GM19463 (cell line): Measurements from ENCODE around the gene ZC3H12C.
"Not testable (repeated sequence)": the region's sequence is repeated elsewhere in the genome, so short reads cannot be mapped to it uniquely, and the experiment has no call there.

ENCODE experiments used
- ATAC-seq: cut with Tn5 transposase; IDR thresholded peaks from one replicate; pipeline ENCODE4 v1.9.1; 2021; ENCODE audit warnings: mild to moderate bottlenecking, moderate library complexity; ENCODE audit not compliant: unreplicated experiment

ZC3H12C gene

GRCh38 chr11:110208678-110209312 lies 115.6 kb downstream of the ZC3H12C start:
- ATAC-seq: not testable (repeated sequence)

GRCh38 chr11:110209313-110209694 lies 116.1 kb downstream of the ZC3H12C start:
- ATAC-seq: not testable (repeated sequence)

- no peak for ATAC-seq
These were observed 124.2 kb downstream of the ZC3H12C start for GRCh38 chr11:110217223-110217877.

- ATAC-seq: no peak
These were observed 124.7 kb downstream of the ZC3H12C start for GRCh38 chr11:110217936-110218335.

GRCh38 chr11:110219006-110219785 lies 126.0 kb downstream of the ZC3H12C start:
- ATAC-seq: no peak
